ENCODE results near the gene DPPA5.
"Not testable (repeated sequence)": the region's sequence is repeated elsewhere in the genome, so short reads cannot be mapped to it uniquely, and the experiment has no call there.

Gene DPPA5

GRCh38 chr6:73325656-73326055, 28.4 kb downstream of the DPPA5 start:
- TF ChIP-seq CTCF (IDR thresholded peaks at IDR 0.05; ENCODE audit: control insufficient read depth, extremely low read depth, insufficient read depth), result no peak
- no peak for DNase-seq (ENCODE audit: low read depth)
- no peak overlapping the region for H3K4me3 ChIP-seq (ENCODE audit: low read depth, low read length)

GRCh38 chr6:73323323-73323722, 30.8 kb downstream of the DPPA5 start:
- no peak for DNase-seq (ENCODE audit: low read depth)
- TF ChIP-seq CTCF (IDR thresholded peaks at IDR 0.05; ENCODE audit: control insufficient read depth, extremely low read depth, insufficient read depth), result no peak
- H3K4me3 ChIP-seq (ENCODE audit: low read depth, low read length), result no peak overlapping the region

GRCh38 chr6:73314577-73315492, 39.2 kb downstream of the DPPA5 start:
- TF ChIP-seq CTCF (IDR thresholded peaks at IDR 0.05; ENCODE audit: control insufficient read depth, extremely low read depth, insufficient read depth), result no peak
- H3K4me3 ChIP-seq (ENCODE audit: low read depth, low read length), result no peak overlapping the region
- no peak for DNase-seq (ENCODE audit: low read depth)

GRCh38 chr6:73310503-73310845, 43.6 kb downstream of the DPPA5 start:
- H3K4me3 ChIP-seq (ENCODE audit: low read depth, low read length), result peak overlapping the region; percentile 65
- DNase-seq (ENCODE audit: low read depth), result not testable (repeated sequence)

GRCh38 chr6:73309785-73310502, 44.1 kb downstream of the DPPA5 start:
- peak overlapping the region; percentile 65 for H3K4me3 ChIP-seq (ENCODE audit: low read depth, low read length)
- peak; percentile 6 for DNase-seq (ENCODE audit: low read depth)
- TF ChIP-seq CTCF (IDR thresholded peaks at IDR 0.05; ENCODE audit: control insufficient read depth, extremely low read depth, insufficient read depth), result peak; percentile 29

GRCh38 chr6:73309535-73309784, 44.6 kb downstream of the DPPA5 start:
- no peak for DNase-seq (ENCODE audit: low read depth)
- H3K4me3 ChIP-seq (ENCODE audit: low read depth, low read length), result peak overlapping the region; percentile 65
- no peak for TF ChIP-seq CTCF (IDR thresholded peaks at IDR 0.05; ENCODE audit: control insufficient read depth, extremely low read depth, insufficient read depth)

GRCh38 chr6:73308712-73309534, 45.2 kb downstream of the DPPA5 start:
- H3K4me3 ChIP-seq (ENCODE audit: low read depth, low read length), result peak overlapping the region; percentile 65
- no peak for TF ChIP-seq CTCF (IDR thresholded peaks at IDR 0.05; ENCODE audit: control insufficient read depth, extremely low read depth, insufficient read depth)
- DNase-seq (ENCODE audit: low read depth), result no peak

- H3K4me3 ChIP-seq (ENCODE audit: low read depth, low read length); DNase-seq (ENCODE audit: low read depth): not testable (repeated sequence)
Observed at GRCh38 chr6:73303773-73304172, 50.3 kb downstream of the DPPA5 start.
